Cardiac muscle cell (in vitro differentiated cells and primary cell): ENCODE results near the gene AIDA. TPM values are rescaled to one million over a fixed set of nuclear protein-coding genes. Genes with fewer than 3 reads are reported as not detected.
"Not testable (repeated sequence)": the region's sequence is repeated elsewhere in the genome, so short reads cannot be mapped to it uniquely, and the experiment has no call there.

Experiments
- DNase-seq, 2 donors: peaks; one replicate each; pipeline versions ENCODE4 v3.0.0 to v3.0.0-alpha.2; 2010 to 2017; ENCODE audit warnings: low read depth in 1 of 2, low spot score in 1 of 2
- H3K27ac ChIP-seq: fragments of 200-600 bp; sonication (generic); 2 replicates; pipeline ENCODE4 v1.5.1; 2016
- H3K27me3 ChIP-seq: fragments of 200-600 bp; sonication (generic); 2 replicates; pipeline ENCODE4 v1.6.0; 2016; ENCODE audit warnings: control low read depth
- H3K36me3 ChIP-seq: fragments of 200-600 bp; sonication (generic); 2 replicates; pipeline ENCODE4 v1.5.1; 2016; ENCODE audit warnings: control low read depth
- H3K4me1 ChIP-seq: fragments of 200-600 bp; sonication (generic); 2 replicates; pipeline ENCODE4 v1.8.1; 2017; ENCODE audit warnings: low read depth, mild to moderate bottlenecking, mixed run types
- H3K4me3 ChIP-seq: fragments of 200-600 bp; sonication (generic); 2 replicates; pipeline ENCODE4 v1.5.1; 2016; ENCODE audit warnings: mild to moderate bottlenecking
- H3K9me3 ChIP-seq: fragments of 200-600 bp; sonication (generic); 2 replicates; pipeline ENCODE4 v1.5.1; 2017; ENCODE audit warnings: low read depth, mild to moderate bottlenecking, control low read depth
- polyA plus RNA-seq: library from polyadenylated mRNA; unstranded; fragments of >200 nt; fragmentation: Nextera tagmentation; extraction: Ambion mirVana; gene quantifications from 2 replicates; pipeline ENCODE4 v1.2.1, GENCODE V29; 2016
- total RNA-seq: library from RNA; depleted of rRNA; stranded (reverse); fragments of >200 nt; gene quantifications from 2 replicates; pipeline ENCODE4 v1.2.3, GENCODE V29; 2016
- TF ChIP-seq, protein P1 (sequence below): IDR thresholded peaks from 2 replicates; pipeline ENCODE4 v1.5.1; 2012; ENCODE audit warnings: low read depth, mild to moderate bottlenecking, low read length

AIDA gene
- total and polyA plus RNA-seq, 2 experiments from 2014 or later, result 16.7 to 28.7 TPM

DNA sequence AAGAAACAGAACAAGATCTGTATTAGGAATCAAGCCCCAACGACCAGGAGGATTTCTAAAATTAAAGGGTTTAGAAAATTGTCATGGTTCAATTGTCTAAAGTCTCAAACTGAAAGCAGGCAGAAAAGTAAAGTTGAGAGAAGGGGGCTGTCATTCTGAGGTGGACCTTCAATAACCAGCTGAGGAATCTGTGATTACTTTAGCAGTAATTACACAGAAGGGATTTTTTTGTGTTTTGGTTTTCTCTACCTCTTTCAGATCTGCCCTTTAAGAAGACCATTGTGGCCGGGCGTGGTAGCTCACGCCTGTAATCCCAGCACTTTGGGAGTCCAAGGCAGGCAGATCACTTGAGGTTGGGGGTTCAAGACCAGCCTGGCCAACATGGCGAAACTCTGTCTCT is 17.4 kb downstream of the AIDA start:
- no peaks in the 10 kb centered on the region for H3K27me3 ChIP-seq
- no peak for DNase-seq
- H3K27ac ChIP-seq, result no peak overlapping the region
- H3K4me3 ChIP-seq, result no peak overlapping the region
- TF ChIP-seq, protein P1, sequence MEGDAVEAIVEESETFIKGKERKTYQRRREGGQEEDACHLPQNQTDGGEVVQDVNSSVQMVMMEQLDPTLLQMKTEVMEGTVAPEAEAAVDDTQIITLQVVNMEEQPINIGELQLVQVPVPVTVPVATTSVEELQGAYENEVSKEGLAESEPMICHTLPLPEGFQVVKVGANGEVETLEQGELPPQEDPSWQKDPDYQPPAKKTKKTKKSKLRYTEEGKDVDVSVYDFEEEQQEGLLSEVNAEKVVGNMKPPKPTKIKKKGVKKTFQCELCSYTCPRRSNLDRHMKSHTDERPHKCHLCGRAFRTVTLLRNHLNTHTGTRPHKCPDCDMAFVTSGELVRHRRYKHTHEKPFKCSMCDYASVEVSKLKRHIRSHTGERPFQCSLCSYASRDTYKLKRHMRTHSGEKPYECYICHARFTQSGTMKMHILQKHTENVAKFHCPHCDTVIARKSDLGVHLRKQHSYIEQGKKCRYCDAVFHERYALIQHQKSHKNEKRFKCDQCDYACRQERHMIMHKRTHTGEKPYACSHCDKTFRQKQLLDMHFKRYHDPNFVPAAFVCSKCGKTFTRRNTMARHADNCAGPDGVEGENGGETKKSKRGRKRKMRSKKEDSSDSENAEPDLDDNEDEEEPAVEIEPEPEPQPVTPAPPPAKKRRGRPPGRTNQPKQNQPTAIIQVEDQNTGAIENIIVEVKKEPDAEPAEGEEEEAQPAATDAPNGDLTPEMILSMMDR, result no peak
- H3K4me1 ChIP-seq, result no peaks in the 10 kb centered on the region
- H3K36me3 ChIP-seq, result peaks cover 15% of the 10 kb centered on the region
- no peaks in the 10 kb centered on the region for H3K9me3 ChIP-seq

DNA sequence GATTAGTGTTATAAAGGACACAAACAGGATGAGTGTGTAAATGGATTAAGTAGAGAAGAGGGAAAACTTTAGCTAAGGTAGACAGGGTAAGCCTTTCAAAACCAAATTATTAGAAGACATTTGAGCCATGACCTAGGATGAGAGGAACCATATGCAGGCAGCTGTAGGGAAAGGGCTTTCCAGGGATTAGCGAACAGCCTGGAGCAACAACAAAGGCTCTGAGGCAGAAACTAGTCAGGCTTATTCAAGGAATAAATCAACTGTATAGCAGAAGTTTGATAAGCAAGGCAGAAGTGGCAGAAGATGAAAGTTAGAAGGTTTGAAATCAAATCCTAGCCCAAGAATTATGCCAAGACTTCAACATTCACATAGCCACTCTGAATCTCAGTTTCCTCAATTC is 21.3 kb downstream of the AIDA start:
- no peak overlapping the region for H3K27ac ChIP-seq
- no peak for DNase-seq
- H3K4me3 ChIP-seq, result no peak overlapping the region
- TF ChIP-seq, protein P1, result no peak
- no peaks in the 10 kb centered on the region for H3K9me3 ChIP-seq
- H3K4me1 ChIP-seq, result no peaks in the 10 kb centered on the region
- peaks cover 21% of the 10 kb centered on the region for H3K36me3 ChIP-seq
- no peaks in the 10 kb centered on the region for H3K27me3 ChIP-seq

DNA sequence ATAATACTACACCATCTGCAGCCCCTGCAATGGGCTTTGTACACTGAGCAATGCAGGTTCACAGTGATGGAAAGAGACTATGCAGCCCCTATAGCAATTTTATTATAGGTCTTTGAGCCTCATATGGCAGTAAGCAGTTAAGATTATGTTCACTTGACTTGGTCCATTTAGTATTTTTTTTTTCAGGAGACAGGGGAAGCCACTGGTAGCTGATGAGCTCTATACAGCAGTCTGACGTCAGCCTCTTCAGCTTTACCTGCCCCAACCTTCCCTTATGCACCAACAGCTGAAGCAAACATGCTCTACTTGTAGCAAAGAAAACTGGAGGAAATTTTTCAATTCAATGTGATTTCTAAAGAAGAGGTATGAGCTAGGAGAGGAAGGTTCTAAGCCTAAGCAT is 32.2 kb downstream of the AIDA start:
- Histone ChIP-seq H3K27ac (no peak overlapping the region), H3K4me3 (no peak overlapping the region), H3K27me3 (no peaks in the 10 kb centered on the region), H3K9me3 (no peaks in the 10 kb centered on the region), H3K36me3 (peaks cover 19% of the 10 kb centered on the region), H3K4me1 (no peaks in the 10 kb centered on the region)
- TF ChIP-seq, protein P1, result no peak
- DNase-seq, result no peak

DNA sequence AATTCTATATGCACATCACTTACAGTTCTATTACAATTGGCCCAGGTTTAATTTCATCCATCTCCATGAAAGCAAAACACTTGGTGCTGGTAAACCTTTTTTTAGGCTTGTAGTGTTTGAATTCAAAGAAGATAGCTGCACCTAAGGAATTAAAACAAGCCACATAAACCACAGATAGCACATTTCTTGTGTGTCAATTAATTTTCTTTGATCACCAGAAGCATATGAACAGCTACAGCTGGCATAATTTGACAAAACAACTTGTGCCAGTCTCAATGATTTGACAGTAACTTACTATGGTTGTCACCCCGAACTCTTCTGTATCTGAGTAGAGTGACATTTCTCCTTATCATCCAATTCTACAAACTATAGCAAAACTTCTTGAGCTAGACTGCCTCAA is 42.2 kb downstream of the AIDA start:
- Histone ChIP-seq H3K4me3 (no peak overlapping the region), H3K27me3 (no peaks in the 10 kb centered on the region), H3K9me3 (no peaks in the 10 kb centered on the region), H3K27ac (no peak overlapping the region), H3K36me3 (peaks cover 37% of the 10 kb centered on the region), H3K4me1 (no peaks in the 10 kb centered on the region)
- no peak for DNase-seq
- TF ChIP-seq, protein P1, result no peak

DNA sequence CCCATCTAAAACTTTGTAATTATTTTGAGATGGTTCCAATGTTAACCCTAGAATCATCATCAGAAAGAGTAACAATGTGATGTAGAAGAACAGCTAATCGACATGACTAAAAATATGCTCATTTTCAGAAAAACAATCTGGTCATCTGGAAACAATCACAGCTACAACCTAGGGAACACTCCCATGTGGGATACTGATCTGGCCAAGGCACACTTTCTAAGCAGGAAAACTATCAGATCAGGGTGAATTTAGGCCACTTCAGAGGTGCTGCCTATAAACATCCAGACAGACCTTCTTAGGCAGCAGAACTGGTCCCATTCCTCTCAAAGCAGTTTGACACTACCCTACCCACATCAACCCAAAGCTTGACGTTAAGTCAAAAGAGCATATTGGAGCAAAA is 43.2 kb downstream of the AIDA start:
- not testable (repeated sequence) for H3K4me1 ChIP-seq, H3K9me3 ChIP-seq, H3K27me3 ChIP-seq, H3K27ac ChIP-seq, H3K4me3 ChIP-seq, DNase-seq
- peaks cover 35% of the 10 kb centered on the region for H3K36me3 ChIP-seq

DNA sequence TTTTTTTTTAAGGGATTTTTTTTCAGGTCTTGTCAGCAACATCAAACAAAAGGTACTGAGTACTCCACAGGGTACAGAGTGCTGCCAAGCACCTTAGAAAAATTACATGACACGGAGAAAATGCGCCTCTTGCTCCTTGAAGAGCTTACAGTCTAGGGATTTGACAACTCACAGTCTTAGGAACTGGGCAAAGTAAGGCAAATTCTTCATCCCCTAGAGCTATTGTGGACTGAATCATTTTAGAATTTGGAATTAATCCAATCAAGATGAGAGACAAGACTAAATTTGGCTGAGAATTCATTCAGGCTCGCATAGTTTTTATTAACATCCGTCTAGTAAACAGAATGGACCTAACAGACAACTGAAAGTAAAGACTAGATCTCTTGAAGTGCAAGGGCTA is 44.1 kb downstream of the AIDA start:
- not testable (repeated sequence) for H3K9me3 ChIP-seq, H3K4me1 ChIP-seq, H3K27me3 ChIP-seq, H3K4me3 ChIP-seq, DNase-seq, H3K27ac ChIP-seq
- H3K36me3 ChIP-seq, result peaks cover 44% of the 10 kb centered on the region

DNA sequence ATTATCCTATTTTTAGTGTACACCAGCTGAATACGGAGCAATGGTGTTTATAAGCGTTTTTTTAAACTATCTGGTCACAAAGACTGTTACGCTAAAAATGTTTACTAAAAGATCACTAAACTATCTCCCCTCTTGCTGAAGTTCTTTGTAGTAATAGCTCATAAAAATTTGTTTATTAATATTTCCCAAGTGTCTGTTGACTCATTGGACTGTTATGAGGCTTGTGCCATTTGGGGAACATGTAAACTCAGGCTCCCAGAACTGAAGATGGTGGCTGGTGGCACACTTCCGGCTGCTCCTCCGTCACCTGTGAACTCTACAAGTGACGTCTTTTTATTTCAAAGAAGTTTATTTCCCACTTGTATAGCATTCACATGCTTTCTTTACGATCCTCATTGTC is 46.3 kb downstream of the AIDA start:
- H3K27ac ChIP-seq, result no peak overlapping the region

More for the DNA sequence above, 46.3 kb downstream of the AIDA start:
- no peaks in the 10 kb centered on the region for H3K4me1 ChIP-seq
- TF ChIP-seq, protein P1, result no peak
- H3K9me3 ChIP-seq, result no peaks in the 10 kb centered on the region
- DNase-seq, result no peak
- H3K4me3 ChIP-seq, result no peak overlapping the region
- no peaks in the 10 kb centered on the region for H3K27me3 ChIP-seq
- peaks cover 57% of the 10 kb centered on the region for H3K36me3 ChIP-seq
